Measurements from ENCODE around the gene CASKIN1.

- no peak for TF ChIP-seq EP300 (IDR thresholded peaks at IDR 0.05; ENCODE audit: borderline replicate concordance)
- TF ChIP-seq YY1 (IDR thresholded peaks at IDR 0.05; ENCODE audit: low read depth) = no peak
- no peak for TF ChIP-seq RAD21 (IDR thresholded peaks at IDR 0.05; ENCODE audit: low read depth)
- no peak for TF ChIP-seq EGR1 (IDR thresholded peaks at IDR 0.05)
- no peak for TF ChIP-seq NFIC (IDR thresholded peaks at IDR 0.05)
- TF ChIP-seq TEAD4 (IDR thresholded peaks at IDR 0.05) = no peak
These were observed 41.8 kb downstream of the CASKIN1 start for GRCh38 chr16:2154533-2155090.

All from Ishikawa (cell line).